RWPE1 (cell line): ENCODE measurements around the gene LRRC49.

Experiments
- CTCF ChIA-PET: fragments of 350-600 bp; sonication (Branson Sonifier 250); formaldehyde crosslinking; extraction: SDS; loops from one replicate; lab custom pipeline; 2021; lab: Yijun Ruan, JAX
- POLR2A ChIA-PET: fragments of 400-600 bp; formaldehyde crosslinking; extraction: SDS; loops from one replicate; lab custom pipeline; 2020; ENCODE audit warnings: antibody characterized with exemption; ENCODE audit not compliant: low non-redundant PET; lab: Yijun Ruan, JAX
- DNase-seq: peaks from one replicate; pipeline ENCODE4 v3.0.0; 2012; ENCODE audit warnings: low spot score
- H3K27ac ChIP-seq: fragments of 450-650 bp; 2 replicates; pipeline ENCODE4 v1.5.1; 2017
- CTCF ChIP-seq: fragments of 450-650 bp; conservative IDR thresholded peaks from 2 replicates; pipeline ENCODE4 v1.5.1; 2017; ENCODE audit warnings: low read depth, mild to moderate bottlenecking

LRRC49 gene

GRCh38 chr15:70954733-70955132 lies 62.1 kb downstream of the LRRC49 start:
- ChIA-PET POLR2A (no interaction called here), CTCF (no interaction called here)
- no peak for DNase-seq
- H3K27ac ChIP-seq, result no peak overlapping the region
- no peak for TF ChIP-seq CTCF

GRCh38 chr15:70955151-70955550 lies 62.5 kb downstream of the LRRC49 start:
- H3K27ac ChIP-seq, result no peak overlapping the region
- TF ChIP-seq CTCF, result no peak
- CTCF ChIA-PET, result no interaction called here
- no peak for DNase-seq
- POLR2A ChIA-PET, result no interaction called here

- POLR2A ChIA-PET, result no interaction called here
- H3K27ac ChIP-seq, result no peak overlapping the region
- CTCF ChIA-PET, result interaction anchor here (0.5 kb wide), 1 partner anchor 529 kb away, joined by 3 read pairs; no protein-coding TSS in a partner anchor
- TF ChIP-seq CTCF, result no peak
- DNase-seq, result no peak
Observed at GRCh38 chr15:70956201-70956995, 63.8 kb downstream of the LRRC49 start.

- POLR2A ChIA-PET, result no interaction called here
- H3K27ac ChIP-seq, result no peak overlapping the region
- DNase-seq, result no peak
- CTCF ChIA-PET, result interaction anchor here (1.2 kb wide), 1 partner anchor 13 kb away, joined by 3 read pairs; no protein-coding TSS in a partner anchor
- TF ChIP-seq CTCF, result no peak
Observed at GRCh38 chr15:70962084-70962483, 69.5 kb downstream of the LRRC49 start.

GRCh38 chr15:70963199-70963598 lies 70.6 kb downstream of the LRRC49 start:
- TF ChIP-seq CTCF, result no peak
- no peak for DNase-seq
- no peak overlapping the region for H3K27ac ChIP-seq
- POLR2A ChIA-PET, result no interaction called here
- CTCF ChIA-PET, result interaction anchor here (0.6 kb wide), 1 partner anchor 609 kb away, joined by 4 read pairs; no protein-coding TSS in a partner anchor

GRCh38 chr15:70964058-70964457 lies 71.4 kb downstream of the LRRC49 start:
- ChIA-PET CTCF (no interaction called here), POLR2A (no interaction called here)
- no peak overlapping the region for H3K27ac ChIP-seq
- TF ChIP-seq CTCF, result no peak
- DNase-seq, result no peak
